ENCODE data around the gene STK32B.

STK32B gene

DNA sequence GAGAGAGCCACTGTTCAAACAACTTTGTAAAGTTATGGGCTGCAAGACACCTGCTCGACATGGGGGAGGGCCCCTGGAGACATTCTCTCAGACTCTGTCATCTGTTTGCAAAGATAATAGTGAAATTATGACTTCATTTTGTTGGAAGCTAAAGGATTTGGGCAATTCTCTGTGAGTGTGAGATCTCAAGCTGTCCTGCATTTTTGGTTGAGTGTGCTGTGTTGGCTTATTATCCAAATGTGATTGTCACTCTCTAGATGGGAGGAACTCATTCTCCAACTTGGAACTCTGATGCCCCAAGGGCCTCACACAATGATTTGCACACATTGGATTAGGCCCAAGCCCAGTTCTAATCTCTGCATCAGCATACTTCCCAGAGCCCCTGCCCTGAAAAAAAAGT, 63.7 kb downstream of the STK32B start:
- no peaks in the 10 kb centered on the region for H3K79me2 ChIP-seq (ENCODE audit: insufficient read depth, low read length)
- no peaks in the 10 kb centered on the region for H3K9me2 ChIP-seq (replicated peaks; ENCODE audit: low read depth, low read length)
- no peak overlapping the region for H3K9ac ChIP-seq (ENCODE audit: low read depth, low read length, poor library complexity, severe bottlenecking)
- H3K27me3 ChIP-seq (ENCODE audit: insufficient read depth, low read length, poor library complexity, severe bottlenecking), result no peaks in the 10 kb centered on the region
- H3K36me3 ChIP-seq (ENCODE audit: insufficient read depth, low read length), result no peaks in the 10 kb centered on the region
- H2AFZ ChIP-seq (ENCODE audit: low read length), result no peak overlapping the region
- H3K9me3 ChIP-seq (ENCODE audit: insufficient read depth, low read depth, low read length), result no peaks in the 10 kb centered on the region
- no peak overlapping the region for H3K4me3 ChIP-seq (ENCODE audit: low read length, poor library complexity, severe bottlenecking)
- TF ChIP-seq CTCF (conservative IDR thresholded peaks at IDR 0.05; ENCODE audit: low read length) (no peak), EZH2phosphoT487 (IDR thresholded peaks at IDR 0.05; ENCODE audit: borderline replicate concordance) (no peak)
- H3K4me2 ChIP-seq (ENCODE audit: low read depth, low read length, poor library complexity, severe bottlenecking), result no peak overlapping the region
- H3F3A ChIP-seq (ENCODE audit: low read depth), result no peaks in the 10 kb centered on the region
- no peaks in the 10 kb centered on the region for H4K20me1 ChIP-seq (ENCODE audit: insufficient read depth, low read length, poor library complexity, severe bottlenecking)
- no peaks in the 10 kb centered on the region for H3K4me1 ChIP-seq (ENCODE audit: insufficient read depth, low read length, poor library complexity, severe bottlenecking)

DNA sequence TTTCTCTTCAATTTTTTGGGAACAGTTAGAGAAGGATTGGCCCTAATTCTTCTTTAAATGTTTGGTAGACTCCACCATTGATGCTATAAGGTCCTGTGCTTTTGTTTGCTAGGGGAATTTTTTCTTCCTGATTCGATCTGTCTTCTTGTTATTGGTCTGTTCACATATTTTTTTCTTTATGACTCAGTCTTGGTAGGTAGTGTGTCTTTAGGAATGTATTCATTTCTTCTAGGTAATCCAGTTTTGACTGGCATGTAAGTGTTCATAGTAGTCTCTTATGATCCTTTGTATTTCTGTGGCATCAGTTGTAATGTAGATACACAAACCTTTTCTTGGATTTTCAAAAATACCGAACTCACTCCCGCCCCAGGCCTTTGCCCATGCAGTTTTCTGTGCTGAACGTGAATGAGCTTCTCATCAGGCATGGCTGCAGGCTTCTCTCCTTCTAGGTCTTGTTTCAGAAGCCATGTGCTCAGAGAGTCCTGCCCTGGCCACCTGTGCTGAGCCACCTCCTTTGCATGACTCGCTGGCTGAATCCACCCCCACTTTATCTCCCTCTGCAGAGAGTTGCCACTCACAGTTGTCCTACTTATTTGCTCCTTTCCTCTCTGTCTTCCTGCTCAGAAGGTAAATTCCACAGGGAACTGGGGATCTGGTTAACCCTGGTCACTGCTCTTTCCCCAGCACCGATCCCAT, 67.0 kb downstream of the STK32B start:
- H3K4me2 ChIP-seq (ENCODE audit: low read depth, low read length, poor library complexity, severe bottlenecking), result no peak overlapping the region
- peaks cover 12% of the 10 kb centered on the region; the same call in 1 of the 2 replicates for H3K9me3 ChIP-seq (ENCODE audit: insufficient read depth, low read depth, low read length)
- no peaks in the 10 kb centered on the region for H4K20me1 ChIP-seq (ENCODE audit: insufficient read depth, low read length, poor library complexity, severe bottlenecking)
- no peaks in the 10 kb centered on the region for H3K9me2 ChIP-seq (replicated peaks; ENCODE audit: low read depth, low read length)
- TF ChIP-seq EZH2phosphoT487 (IDR thresholded peaks at IDR 0.05; ENCODE audit: borderline replicate concordance), result no peak
- no peak for TF ChIP-seq CTCF (conservative IDR thresholded peaks at IDR 0.05; ENCODE audit: low read length)
- no peaks in the 10 kb centered on the region for H3K4me1 ChIP-seq (ENCODE audit: insufficient read depth, low read length, poor library complexity, severe bottlenecking)
- no peaks in the 10 kb centered on the region for H3K36me3 ChIP-seq (ENCODE audit: insufficient read depth, low read length)
- no peaks in the 10 kb centered on the region for H3F3A ChIP-seq (ENCODE audit: low read depth)
- no peaks in the 10 kb centered on the region for H3K27me3 ChIP-seq (ENCODE audit: insufficient read depth, low read length, poor library complexity, severe bottlenecking)
- H3K9ac ChIP-seq (ENCODE audit: low read depth, low read length, poor library complexity, severe bottlenecking), result no peak overlapping the region
- no peaks in the 10 kb centered on the region for H3K79me2 ChIP-seq (ENCODE audit: insufficient read depth, low read length)
- no peak overlapping the region for H3K4me3 ChIP-seq (ENCODE audit: low read length, poor library complexity, severe bottlenecking)
- H2AFZ ChIP-seq (ENCODE audit: low read length), result no peak overlapping the region

- Histone ChIP-seq H3K4me3 (ENCODE audit: low read length, poor library complexity, severe bottlenecking) (no peak overlapping the region), H3K36me3 (ENCODE audit: insufficient read depth, low read length) (no peaks in the 10 kb centered on the region), H3K9me3 (ENCODE audit: insufficient read depth, low read depth, low read length) (peaks cover 15% of the 10 kb centered on the region; the same call in 1 of the 2 replicates), H3K9ac (ENCODE audit: low read depth, low read length, poor library complexity, severe bottlenecking) (no peak overlapping the region), H3K4me1 (ENCODE audit: insufficient read depth, low read length, poor library complexity, severe bottlenecking) (no peaks in the 10 kb centered on the region), H3F3A (ENCODE audit: low read depth) (no peaks in the 10 kb centered on the region), H3K79me2 (ENCODE audit: insufficient read depth, low read length) (no peaks in the 10 kb centered on the region), H4K20me1 (ENCODE audit: insufficient read depth, low read length, poor library complexity, severe bottlenecking) (no peaks in the 10 kb centered on the region), H2AFZ (ENCODE audit: low read length) (no peak overlapping the region), H3K4me2 (ENCODE audit: low read depth, low read length, poor library complexity, severe bottlenecking) (no peak overlapping the region), H3K9me2 (replicated peaks; ENCODE audit: low read depth, low read length) (no peaks in the 10 kb centered on the region), H3K27me3 (ENCODE audit: insufficient read depth, low read length, poor library complexity, severe bottlenecking) (no peaks in the 10 kb centered on the region)
- TF ChIP-seq CTCF (conservative IDR thresholded peaks at IDR 0.05; ENCODE audit: low read length) (no peak), EZH2phosphoT487 (IDR thresholded peaks at IDR 0.05; ENCODE audit: borderline replicate concordance) (no peak)
These were observed 67.9 kb downstream of the STK32B start for GRCh38 chr4:5118994-5119835.

Measured in Loucy (cell line).